ENCODE data around the gene ZAP70.

The ZAP70 gene

DNA sequence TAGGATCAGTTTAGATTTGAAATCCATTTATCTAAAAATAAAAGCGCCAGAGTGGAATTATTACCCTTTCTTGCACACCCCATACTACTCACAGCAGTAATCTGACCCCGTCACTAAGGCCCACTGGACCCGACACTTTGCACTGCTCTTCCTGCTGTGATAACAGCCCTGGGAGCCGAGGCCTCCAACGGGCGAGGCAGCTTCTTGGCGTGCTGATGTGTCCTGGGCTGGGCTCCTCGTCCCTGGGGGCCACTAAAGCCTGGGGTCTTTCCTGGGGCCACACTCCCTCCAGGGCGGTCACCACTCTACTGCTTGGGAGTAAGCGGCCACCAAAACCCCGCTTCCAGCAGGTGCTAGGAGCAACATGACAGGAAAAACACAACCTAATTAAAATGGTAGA is 61.7 kb downstream of the ZAP70 start:
- DNase-seq, result no peak

DNA sequence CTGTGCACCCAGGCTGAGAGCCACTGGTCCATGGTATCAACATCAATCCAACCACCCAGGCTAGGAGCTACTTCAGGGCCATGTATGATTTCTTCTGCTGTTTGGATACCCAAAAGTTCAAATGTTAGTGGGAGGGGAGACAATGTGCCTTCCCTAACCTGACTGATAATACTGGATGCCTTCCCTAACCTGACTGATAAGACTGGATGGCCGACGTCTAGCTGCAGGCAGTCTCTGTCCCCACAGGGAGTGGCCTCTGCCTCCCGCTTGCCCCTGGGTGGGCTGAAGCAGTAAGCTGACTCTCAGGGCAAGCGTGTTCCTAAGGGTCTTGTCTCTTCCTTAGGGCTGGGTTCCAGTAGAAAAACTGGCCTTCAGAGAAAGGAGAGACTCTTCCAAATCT is 65.8 kb downstream of the ZAP70 start:
- DNase-seq, result no peak

DNA sequence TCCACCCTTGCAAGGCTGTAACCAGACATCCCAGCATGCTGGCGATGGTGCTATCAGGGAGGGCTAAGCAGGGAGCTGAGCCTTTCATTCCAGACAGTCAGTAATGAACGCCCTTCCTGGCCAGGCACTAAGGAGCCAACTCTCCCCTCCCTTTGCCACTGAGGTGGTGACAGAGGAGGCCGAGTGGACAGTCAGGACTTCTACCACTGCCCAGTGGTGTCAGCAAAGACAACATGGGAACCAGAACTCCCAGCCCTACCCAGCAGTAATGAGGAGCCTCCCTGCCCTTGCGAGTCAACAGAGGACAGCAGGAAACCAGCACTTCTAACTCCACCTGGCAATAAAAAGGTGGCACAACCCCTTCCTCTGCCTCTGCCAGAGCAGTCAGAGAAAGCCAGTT is 68.6 kb downstream of the ZAP70 start:
- no peak for DNase-seq

DNA sequence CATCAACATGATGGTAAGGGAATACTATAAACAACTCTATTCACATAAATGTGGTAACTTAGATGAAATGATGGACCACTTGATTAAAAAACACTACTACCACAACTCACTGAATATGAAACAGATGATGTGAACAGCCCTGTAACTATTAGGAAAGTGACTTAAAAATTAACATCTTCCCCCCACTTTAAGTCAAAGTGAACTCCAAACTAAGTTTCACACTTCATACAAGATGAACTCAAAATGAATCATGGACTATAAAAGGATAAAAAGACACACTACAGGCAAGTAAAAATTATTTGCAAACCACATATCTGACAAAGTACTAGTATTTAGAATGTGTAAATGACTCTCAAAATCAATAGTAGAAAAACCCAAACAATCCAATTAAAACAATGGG is 71.6 kb downstream of the ZAP70 start:
- DNase-seq, result no peak

DNA sequence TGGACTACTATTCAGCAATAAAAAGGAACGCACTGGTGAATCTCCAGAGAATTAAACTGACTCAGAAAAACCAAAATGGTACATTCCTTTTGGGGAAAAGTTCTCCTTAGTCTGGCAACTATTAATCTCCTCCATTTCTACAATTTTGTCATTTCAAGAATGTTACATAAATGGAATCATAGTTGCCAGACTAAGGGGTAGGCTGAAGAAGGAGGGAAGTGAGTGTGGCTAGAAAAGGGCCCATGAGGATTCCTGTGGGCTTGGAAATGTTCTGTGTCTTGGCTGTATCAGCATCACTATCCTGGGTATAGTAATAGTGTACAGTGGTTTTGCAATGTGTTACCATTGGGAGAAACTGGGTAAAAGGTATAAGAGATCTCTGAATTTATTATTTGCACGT is 72.4 kb downstream of the ZAP70 start:
- DNase-seq, result no peak

DNA sequence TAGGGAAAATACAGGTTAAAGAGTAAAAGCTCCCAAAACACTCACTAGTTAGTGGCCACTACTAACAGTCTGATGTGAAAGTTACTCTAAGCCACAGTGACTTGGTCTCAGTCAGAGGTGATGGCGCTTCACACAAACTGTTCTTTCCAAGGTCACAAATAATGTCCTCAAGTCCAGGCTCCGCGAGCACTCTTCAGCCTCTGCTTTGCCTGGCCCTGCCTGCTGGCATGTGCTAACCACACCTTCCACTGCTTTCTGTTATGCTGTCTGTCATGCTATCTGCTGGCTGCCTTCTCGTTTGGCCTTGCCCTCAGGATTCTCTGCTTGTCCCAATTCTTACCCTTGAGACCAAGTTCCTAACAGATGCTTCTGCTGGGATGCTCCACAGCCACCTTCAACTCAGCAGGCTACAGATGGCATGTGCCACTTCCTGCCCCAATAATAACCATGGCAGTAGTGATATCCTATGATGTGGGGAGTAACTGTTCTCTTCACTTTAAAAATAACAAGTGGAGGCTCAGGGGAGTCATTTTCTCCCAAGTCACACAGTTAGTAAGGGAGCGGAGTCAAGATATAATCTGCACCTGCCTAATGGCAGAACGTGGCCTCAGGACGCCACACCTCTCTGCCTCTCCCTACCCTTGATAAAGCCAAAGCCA is 75.7 kb downstream of the ZAP70 start:
- no peak for DNase-seq
